Gastroesophageal sphincter (tissue), 3 donors: ENCODE results near the gene IL21.

ENCODE experiments used
- CTCF ChIP-seq, 4 experiments: fragments of 200-600 bp in 2 of 4; fragments of 450-650 bp in 2 of 4; sonication (generic) in 1 of 4; IDR thresholded peaks; one replicate each; pipeline ENCODE4 v1.5.1; 2017 to 2019; ENCODE audit warnings: antibody characterized with exemption in 4 of 4, mild to moderate bottlenecking in 2 of 4, moderate library complexity in 2 of 4
- EP300 ChIP-seq: sonication (generic); formaldehyde crosslinking; IDR thresholded peaks from one replicate; pipeline ENCODE4 v1.6.1; 2017; ENCODE audit warnings: antibody characterized with exemption, mild to moderate bottlenecking
- POLR2A ChIP-seq, 2 donors: fragments of 450-650 bp; IDR thresholded peaks; one replicate each; pipeline ENCODE4 v1.6.1; 2017; ENCODE audit warnings: antibody characterized with exemption in 2 of 2, mild to moderate bottlenecking in 2 of 2, moderate library complexity in 1 of 2
- POLR2AphosphoS5 ChIP-seq: sonication (generic); formaldehyde crosslinking; IDR thresholded peaks from one replicate; pipeline ENCODE4 v1.6.1; 2017; ENCODE audit warnings: antibody characterized with exemption

GRCh38 chr4:122577189-122577553 is 43.7 kb downstream of the IL21 start:
- TF ChIP-seq CTCF (IDR thresholded peaks at IDR 0.05) (no peak), POLR2A (IDR thresholded peaks at IDR 0.05) (no peak), POLR2AphosphoS5 (no peak), EP300 (no peak)
